ENCODE data around the gene MYO1B. TPM values are rescaled to one million over a fixed set of nuclear protein-coding genes. Genes with fewer than 3 reads are reported as not detected.

Gene MYO1B
- polyA plus RNA-seq, 1 donor from 2014 or later: 72.2 TPM

DNA sequence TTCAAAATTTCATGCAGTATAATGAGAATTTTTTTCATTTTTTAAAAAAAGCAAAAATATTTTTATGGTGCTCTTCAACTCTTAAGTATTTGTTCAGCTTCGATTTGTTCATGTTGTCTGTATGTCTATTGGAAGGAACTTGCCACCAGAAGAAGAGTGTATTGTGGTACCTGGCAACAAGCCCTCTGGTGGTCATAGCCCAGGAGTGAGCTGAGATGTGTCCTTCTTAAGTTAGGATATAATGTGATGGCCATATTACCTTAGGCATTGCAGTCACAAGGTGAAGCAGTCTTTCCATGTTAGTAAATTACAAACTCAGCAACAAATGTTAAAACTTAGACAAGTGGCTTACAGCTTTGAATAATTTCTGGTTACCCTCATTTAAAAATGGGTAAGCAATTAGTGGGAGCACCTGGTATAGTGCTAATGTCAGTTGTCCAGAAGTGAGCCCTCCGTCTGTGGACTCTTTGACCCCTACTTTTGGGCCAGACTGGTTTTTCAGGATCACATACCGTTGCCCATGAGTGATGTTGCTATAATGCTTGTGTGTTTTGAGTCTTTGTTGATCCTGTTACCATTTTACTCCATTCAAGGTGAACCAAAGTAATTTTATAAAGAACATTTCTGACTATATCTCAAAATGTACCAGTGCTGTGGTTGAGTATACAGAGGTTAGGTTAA, 57.4 kb downstream of the MYO1B start:
- Histone ChIP-seq H3K9me3 (ENCODE audit: low read length) (no peaks in the 10 kb centered on the region), H2AFZ (ENCODE audit: low read depth, low read length) (no peak overlapping the region), H3K36me3 (ENCODE audit: insufficient read depth, low read length) (no peaks in the 10 kb centered on the region), H3K79me2 (replicated peaks; ENCODE audit: insufficient read depth, low read length) (no peaks in the 10 kb centered on the region), H3K4me2 (ENCODE audit: low read length) (no peak overlapping the region), H3F3A (ENCODE audit: insufficient read depth, low read length, poor library complexity, severe bottlenecking) (no peaks in the 10 kb centered on the region), H4K20me1 (ENCODE audit: insufficient read depth) (no peaks in the 10 kb centered on the region), H3K4me3 (ENCODE audit: low read length) (no peak overlapping the region), H3K9ac (ENCODE audit: low read length) (no peak overlapping the region), H3K27ac (ENCODE audit: low read length) (no peak overlapping the region), H3K27me3 (ENCODE audit: insufficient read depth, low read depth, low read length) (no peaks in the 10 kb centered on the region), H3K9me2 (ENCODE audit: insufficient read depth, low read length) (no peaks in the 10 kb centered on the region)
- TF ChIP-seq REST (IDR thresholded peaks at IDR 0.05; ENCODE audit: borderline replicate concordance) (no peak), EZH2 (IDR thresholded peaks at IDR 0.05; ENCODE audit: borderline replicate concordance, insufficient read depth, low read length, poor library complexity, severe bottlenecking) (no peak), RAD21 (conservative IDR thresholded peaks at IDR 0.05) (no peak), POLR2AphosphoS5 (IDR thresholded peaks at IDR 0.05) (no peak), TAF1 (IDR thresholded peaks at IDR 0.05; ENCODE audit: low read depth) (no peak), EP300 (conservative IDR thresholded peaks at IDR 0.05; ENCODE audit: poor library complexity, severe bottlenecking) (no peak), SMC3 (conservative IDR thresholded peaks at IDR 0.05; ENCODE audit: poor library complexity) (no peak), MXI1 (conservative IDR thresholded peaks at IDR 0.05; ENCODE audit: poor library complexity, severe bottlenecking) (no peak)
- TF ChIP-seq, protein P1, sequence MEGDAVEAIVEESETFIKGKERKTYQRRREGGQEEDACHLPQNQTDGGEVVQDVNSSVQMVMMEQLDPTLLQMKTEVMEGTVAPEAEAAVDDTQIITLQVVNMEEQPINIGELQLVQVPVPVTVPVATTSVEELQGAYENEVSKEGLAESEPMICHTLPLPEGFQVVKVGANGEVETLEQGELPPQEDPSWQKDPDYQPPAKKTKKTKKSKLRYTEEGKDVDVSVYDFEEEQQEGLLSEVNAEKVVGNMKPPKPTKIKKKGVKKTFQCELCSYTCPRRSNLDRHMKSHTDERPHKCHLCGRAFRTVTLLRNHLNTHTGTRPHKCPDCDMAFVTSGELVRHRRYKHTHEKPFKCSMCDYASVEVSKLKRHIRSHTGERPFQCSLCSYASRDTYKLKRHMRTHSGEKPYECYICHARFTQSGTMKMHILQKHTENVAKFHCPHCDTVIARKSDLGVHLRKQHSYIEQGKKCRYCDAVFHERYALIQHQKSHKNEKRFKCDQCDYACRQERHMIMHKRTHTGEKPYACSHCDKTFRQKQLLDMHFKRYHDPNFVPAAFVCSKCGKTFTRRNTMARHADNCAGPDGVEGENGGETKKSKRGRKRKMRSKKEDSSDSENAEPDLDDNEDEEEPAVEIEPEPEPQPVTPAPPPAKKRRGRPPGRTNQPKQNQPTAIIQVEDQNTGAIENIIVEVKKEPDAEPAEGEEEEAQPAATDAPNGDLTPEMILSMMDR (IDR thresholded peaks at IDR 0.05; ENCODE audit: poor library complexity, severe bottlenecking): no peak

GRCh38 chr2:191303140-191304005, 58.2 kb downstream of the MYO1B start:
- TF ChIP-seq REST (IDR thresholded peaks at IDR 0.05; ENCODE audit: borderline replicate concordance) (no peak), SMC3 (conservative IDR thresholded peaks at IDR 0.05; ENCODE audit: poor library complexity) (no peak), MXI1 (conservative IDR thresholded peaks at IDR 0.05; ENCODE audit: poor library complexity, severe bottlenecking) (no peak), POLR2AphosphoS5 (IDR thresholded peaks at IDR 0.05) (no peak), TAF1 (IDR thresholded peaks at IDR 0.05; ENCODE audit: low read depth) (no peak), EP300 (conservative IDR thresholded peaks at IDR 0.05; ENCODE audit: poor library complexity, severe bottlenecking) (no peak), EZH2 (IDR thresholded peaks at IDR 0.05; ENCODE audit: borderline replicate concordance, insufficient read depth, low read length, poor library complexity, severe bottlenecking) (no peak), RAD21 (conservative IDR thresholded peaks at IDR 0.05) (no peak)
- TF ChIP-seq, protein P1 (IDR thresholded peaks at IDR 0.05; ENCODE audit: poor library complexity, severe bottlenecking): no peak

More at GRCh38 chr2:191303140-191304005, 58.2 kb downstream of the MYO1B start:
- Histone ChIP-seq H2AFZ (ENCODE audit: low read depth, low read length) (no peak overlapping the region), H3K9me2 (ENCODE audit: insufficient read depth, low read length) (no peaks in the 10 kb centered on the region), H3K9me3 (ENCODE audit: low read length) (no peaks in the 10 kb centered on the region), H3K27me3 (ENCODE audit: insufficient read depth, low read depth, low read length) (no peaks in the 10 kb centered on the region), H3K79me2 (replicated peaks; ENCODE audit: insufficient read depth, low read length) (no peaks in the 10 kb centered on the region), H3K27ac (ENCODE audit: low read length) (no peak overlapping the region), H3K9ac (ENCODE audit: low read length) (no peak overlapping the region), H4K20me1 (ENCODE audit: insufficient read depth) (no peaks in the 10 kb centered on the region), H3F3A (ENCODE audit: insufficient read depth, low read length, poor library complexity, severe bottlenecking) (no peaks in the 10 kb centered on the region), H3K36me3 (ENCODE audit: insufficient read depth, low read length) (no peaks in the 10 kb centered on the region), H3K4me2 (ENCODE audit: low read length) (no peak overlapping the region), H3K4me3 (ENCODE audit: low read length) (no peak overlapping the region)
